ENCODE measurements around the gene EYA4. TPM values are rescaled to one million over a fixed set of nuclear protein-coding genes. Genes with fewer than 3 reads are reported as not detected.

EYA4 gene
- total and polyA plus RNA-seq, 10 donors: 0.03 to 2.6 (median 1.3) TPM

GRCh38 chr6:133290930-133291329 lies 49.8 kb downstream of the EYA4 start:
- TF ChIP-seq POLR2AphosphoS5 (IDR thresholded peaks at IDR 0.05) (no peak), POLR2A (IDR thresholded peaks at IDR 0.05) (no peak), CTCF (IDR thresholded peaks at IDR 0.05 in 8 of 11, conservative IDR thresholded peaks at IDR 0.05 in 3 of 11) (no peak)
- no peaks in the 10 kb centered on the region for H3K9me3 ChIP-seq
- intact Hi-C loops (cut with DNase I; ENCODE audit: low total_unique reads): no loop called here
- no peak overlapping the region for H3K4me3 ChIP-seq
- no peaks in the 10 kb centered on the region for H3K27me3 ChIP-seq (replicated peaks in 1 of 7)
- H3K4me1 ChIP-seq: no peaks in the 10 kb centered on the region
- H3K36me3 ChIP-seq: no peaks in the 10 kb centered on the region
- H3K27ac ChIP-seq: no peak overlapping the region
- 69 to 83% (median 81%) methylated on average over 1 of the region's 1 CpG for WGBS, 5 donors
- no peak for DNase-seq

- no peaks in the 10 kb centered on the region for H3K4me1 ChIP-seq
- no peaks in the 10 kb centered on the region for H3K27me3 ChIP-seq (replicated peaks in 1 of 7)
- TF ChIP-seq POLR2A (IDR thresholded peaks at IDR 0.05) (no peak), CTCF (IDR thresholded peaks at IDR 0.05 in 8 of 11, conservative IDR thresholded peaks at IDR 0.05 in 3 of 11) (no peak), POLR2AphosphoS5 (IDR thresholded peaks at IDR 0.05) (no peak)
- no peak for DNase-seq
- no peaks in the 10 kb centered on the region for H3K9me3 ChIP-seq
- H3K27ac ChIP-seq: no peak overlapping the region
- H3K4me3 ChIP-seq: no peak overlapping the region
- H3K36me3 ChIP-seq: no peaks in the 10 kb centered on the region
- intact Hi-C loops (cut with DNase I; ENCODE audit: low total_unique reads): no loop called here
- 22 to 53% (median 47%) methylated on average over 1 of the region's 1 CpG for WGBS, 5 donors
These were observed 50.5 kb downstream of the EYA4 start for GRCh38 chr6:133291671-133292070.

GRCh38 chr6:133297657-133298056 lies 56.5 kb downstream of the EYA4 start:
- no peaks in the 10 kb centered on the region for H3K9me3 ChIP-seq
- no peak for TF ChIP-seq CTCF (IDR thresholded peaks at IDR 0.05 in 8 of 11, conservative IDR thresholded peaks at IDR 0.05 in 3 of 11)
- no peak for TF ChIP-seq POLR2AphosphoS5 (IDR thresholded peaks at IDR 0.05)
- TF ChIP-seq POLR2A (IDR thresholded peaks at IDR 0.05): no peak
- intact Hi-C loops (cut with DNase I; ENCODE audit: low total_unique reads): no loop called here
- no peaks in the 10 kb centered on the region for H3K4me1 ChIP-seq
- H3K4me3 ChIP-seq: no peak overlapping the region
- no peak for DNase-seq
- WGBS, 5 donors: 56 to 85% (median 76%) methylated on average over 2 of the region's 2 CpGs
- no peaks in the 10 kb centered on the region for H3K36me3 ChIP-seq
- no peak overlapping the region for H3K27ac ChIP-seq
- H3K27me3 ChIP-seq (replicated peaks in 1 of 7): no peaks in the 10 kb centered on the region

GRCh38 chr6:133298335-133298734 lies 57.2 kb downstream of the EYA4 start:
- no peak overlapping the region for H3K27ac ChIP-seq
- 68 to 91% (median 78%) methylated on average over 3 of the region's 3 CpGs for WGBS, 5 donors
- no peak overlapping the region for H3K4me3 ChIP-seq
- H3K4me1 ChIP-seq: no peaks in the 10 kb centered on the region
- TF ChIP-seq CTCF (IDR thresholded peaks at IDR 0.05 in 8 of 11, conservative IDR thresholded peaks at IDR 0.05 in 3 of 11) (no peak), POLR2A (IDR thresholded peaks at IDR 0.05) (no peak), POLR2AphosphoS5 (IDR thresholded peaks at IDR 0.05) (no peak)
- H3K9me3 ChIP-seq: no peaks in the 10 kb centered on the region
- H3K27me3 ChIP-seq (replicated peaks in 1 of 7): no peaks in the 10 kb centered on the region
- DNase-seq: no peak
- H3K36me3 ChIP-seq: no peaks in the 10 kb centered on the region
- intact Hi-C loops (cut with DNase I; ENCODE audit: low total_unique reads): no loop called here
